ENCODE measurements around the gene ITIH2.
"Not testable (repeated sequence)": the region's sequence is repeated elsewhere in the genome, so short reads cannot be mapped to it uniquely, and the experiment has no call there.

ITIH2 gene, protein sequence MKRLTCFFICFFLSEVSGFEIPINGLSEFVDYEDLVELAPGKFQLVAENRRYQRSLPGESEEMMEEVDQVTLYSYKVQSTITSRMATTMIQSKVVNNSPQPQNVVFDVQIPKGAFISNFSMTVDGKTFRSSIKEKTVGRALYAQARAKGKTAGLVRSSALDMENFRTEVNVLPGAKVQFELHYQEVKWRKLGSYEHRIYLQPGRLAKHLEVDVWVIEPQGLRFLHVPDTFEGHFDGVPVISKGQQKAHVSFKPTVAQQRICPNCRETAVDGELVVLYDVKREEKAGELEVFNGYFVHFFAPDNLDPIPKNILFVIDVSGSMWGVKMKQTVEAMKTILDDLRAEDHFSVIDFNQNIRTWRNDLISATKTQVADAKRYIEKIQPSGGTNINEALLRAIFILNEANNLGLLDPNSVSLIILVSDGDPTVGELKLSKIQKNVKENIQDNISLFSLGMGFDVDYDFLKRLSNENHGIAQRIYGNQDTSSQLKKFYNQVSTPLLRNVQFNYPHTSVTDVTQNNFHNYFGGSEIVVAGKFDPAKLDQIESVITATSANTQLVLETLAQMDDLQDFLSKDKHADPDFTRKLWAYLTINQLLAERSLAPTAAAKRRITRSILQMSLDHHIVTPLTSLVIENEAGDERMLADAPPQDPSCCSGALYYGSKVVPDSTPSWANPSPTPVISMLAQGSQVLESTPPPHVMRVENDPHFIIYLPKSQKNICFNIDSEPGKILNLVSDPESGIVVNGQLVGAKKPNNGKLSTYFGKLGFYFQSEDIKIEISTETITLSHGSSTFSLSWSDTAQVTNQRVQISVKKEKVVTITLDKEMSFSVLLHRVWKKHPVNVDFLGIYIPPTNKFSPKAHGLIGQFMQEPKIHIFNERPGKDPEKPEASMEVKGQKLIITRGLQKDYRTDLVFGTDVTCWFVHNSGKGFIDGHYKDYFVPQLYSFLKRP

DNA sequence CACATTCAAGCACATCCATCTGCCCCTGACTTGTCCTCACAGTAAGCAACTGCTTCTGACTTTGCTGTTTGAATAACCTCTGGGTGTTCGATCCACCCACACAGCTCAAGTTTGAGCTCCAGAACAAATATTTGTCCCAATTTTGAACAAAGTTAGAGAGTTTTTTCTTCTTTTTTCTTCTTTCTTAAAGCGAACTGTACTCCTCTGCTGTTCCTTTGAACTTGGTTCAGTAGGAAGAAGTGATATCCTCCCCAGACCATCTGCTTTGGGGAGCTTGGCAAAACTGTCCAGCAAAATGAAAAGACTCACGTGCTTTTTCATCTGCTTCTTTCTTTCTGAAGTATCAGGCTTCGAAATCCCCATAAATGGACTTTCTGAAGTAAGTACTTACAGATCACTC lies at the start of gene ITIH2:
Gene ITIH2, plus strand, starts transcription at position 177 of the 400 bp plus-strand sequence. Its CDS starts 119 bp downstream, at position 296.
- Histone ChIP-seq H3K36me3 (replicated peaks; ENCODE audit: insufficient read depth, low read length) (no peaks in the 10 kb centered on the region), H3K4me2 (ENCODE audit: low read depth, low read length) (no peak within 1 kb of the TSS), H4K20me1 (ENCODE audit: insufficient read depth, low read length) (no peaks in the 10 kb centered on the region), H3K27me3 (replicated peaks; ENCODE audit: insufficient read depth, low read length) (no peaks in the 10 kb centered on the region), H3K4me3 (ENCODE audit: low read length) (no peak within 1 kb of the TSS), H3K79me2 (ENCODE audit: low read length) (no peaks in the 10 kb centered on the region), H2AFZ (ENCODE audit: low read length) (no peak within 1 kb of the TSS), H3K4me1 (ENCODE audit: low read length) (no peaks in the 10 kb centered on the region), H3K27ac (ENCODE audit: low read length) (no peak within 1 kb of the TSS), H3K9ac (ENCODE audit: low read length) (no peak within 1 kb of the TSS), H3F3A (ENCODE audit: insufficient read depth, low read length) (no peaks in the 10 kb centered on the region), H3K9me3 (replicated peaks; ENCODE audit: insufficient read depth, low read length) (no peaks in the 10 kb centered on the region), H3K9me2 (replicated peaks; ENCODE audit: insufficient read depth, low read length) (no peaks in the 10 kb centered on the region)
- no peak for DNase-seq
- no peak for TF ChIP-seq EZH2 (optimal IDR thresholded peaks at IDR 0.05; ENCODE audit: low read depth, low read length)
- TF ChIP-seq, protein P1, sequence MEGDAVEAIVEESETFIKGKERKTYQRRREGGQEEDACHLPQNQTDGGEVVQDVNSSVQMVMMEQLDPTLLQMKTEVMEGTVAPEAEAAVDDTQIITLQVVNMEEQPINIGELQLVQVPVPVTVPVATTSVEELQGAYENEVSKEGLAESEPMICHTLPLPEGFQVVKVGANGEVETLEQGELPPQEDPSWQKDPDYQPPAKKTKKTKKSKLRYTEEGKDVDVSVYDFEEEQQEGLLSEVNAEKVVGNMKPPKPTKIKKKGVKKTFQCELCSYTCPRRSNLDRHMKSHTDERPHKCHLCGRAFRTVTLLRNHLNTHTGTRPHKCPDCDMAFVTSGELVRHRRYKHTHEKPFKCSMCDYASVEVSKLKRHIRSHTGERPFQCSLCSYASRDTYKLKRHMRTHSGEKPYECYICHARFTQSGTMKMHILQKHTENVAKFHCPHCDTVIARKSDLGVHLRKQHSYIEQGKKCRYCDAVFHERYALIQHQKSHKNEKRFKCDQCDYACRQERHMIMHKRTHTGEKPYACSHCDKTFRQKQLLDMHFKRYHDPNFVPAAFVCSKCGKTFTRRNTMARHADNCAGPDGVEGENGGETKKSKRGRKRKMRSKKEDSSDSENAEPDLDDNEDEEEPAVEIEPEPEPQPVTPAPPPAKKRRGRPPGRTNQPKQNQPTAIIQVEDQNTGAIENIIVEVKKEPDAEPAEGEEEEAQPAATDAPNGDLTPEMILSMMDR (IDR thresholded peaks at IDR 0.05; ENCODE audit: low read length): no peak

DNA sequence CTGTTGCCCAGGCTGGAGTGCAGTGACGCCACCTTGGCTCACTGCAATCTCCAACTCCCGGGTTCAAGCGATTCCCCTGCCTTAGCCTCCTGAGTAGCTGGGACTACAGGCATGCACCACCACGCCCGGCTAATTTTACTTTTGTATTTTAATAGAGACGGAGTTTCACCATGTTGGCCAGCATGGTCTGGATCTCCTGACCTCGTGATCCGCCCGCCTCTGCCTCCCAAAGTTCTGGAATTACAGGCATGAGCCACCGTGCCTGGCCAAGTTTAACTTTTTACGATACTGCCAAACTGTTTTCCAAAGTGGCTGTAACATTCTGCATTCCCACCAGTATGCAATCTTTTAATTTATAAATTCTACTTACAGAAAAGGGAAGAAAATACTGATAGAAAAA lies 46.0 kb upstream of the ITIH2 start:
- H2AFZ ChIP-seq (ENCODE audit: low read length); H3K79me2 ChIP-seq (ENCODE audit: low read length); H3K9me3 ChIP-seq (replicated peaks; ENCODE audit: insufficient read depth, low read length); H3K27me3 ChIP-seq (replicated peaks; ENCODE audit: insufficient read depth, low read length); H4K20me1 ChIP-seq (ENCODE audit: insufficient read depth, low read length); H3K4me2 ChIP-seq (ENCODE audit: low read depth, low read length); H3F3A ChIP-seq (ENCODE audit: insufficient read depth, low read length); H3K9me2 ChIP-seq (replicated peaks; ENCODE audit: insufficient read depth, low read length); H3K4me3 ChIP-seq (ENCODE audit: low read length); H3K36me3 ChIP-seq (replicated peaks; ENCODE audit: insufficient read depth, low read length); DNase-seq; H3K9ac ChIP-seq (ENCODE audit: low read length); H3K4me1 ChIP-seq (ENCODE audit: low read length); H3K27ac ChIP-seq (ENCODE audit: low read length): not testable (repeated sequence)

DNA sequence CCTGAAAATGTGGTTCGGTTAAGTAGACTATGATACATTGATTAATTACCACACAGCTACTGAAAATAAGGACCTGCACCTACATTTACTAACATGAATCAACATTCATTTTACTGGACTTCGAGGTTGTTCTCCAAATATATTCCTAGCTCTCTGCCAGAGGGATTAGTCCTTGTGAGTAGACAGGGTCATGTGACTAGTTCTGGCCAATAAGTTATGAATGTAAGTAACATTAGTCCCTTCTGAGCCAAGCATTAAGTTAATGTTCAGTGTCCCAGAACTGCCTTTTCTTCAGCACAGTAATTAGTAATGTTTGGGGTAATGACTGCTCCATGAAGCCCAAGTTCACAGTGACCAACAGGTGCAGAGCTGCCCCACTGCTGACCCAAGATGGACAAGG lies 45.6 kb upstream of the ITIH2 start:
- no peaks in the 10 kb centered on the region for H4K20me1 ChIP-seq (ENCODE audit: insufficient read depth, low read length)
- H3K79me2 ChIP-seq (ENCODE audit: low read length): no peaks in the 10 kb centered on the region
- H3K27ac ChIP-seq (ENCODE audit: low read length): no peak overlapping the region
- H3K4me3 ChIP-seq (ENCODE audit: low read length): no peak overlapping the region
- DNase-seq: no peak
- no peak overlapping the region for H3K9ac ChIP-seq (ENCODE audit: low read length)
- no peaks in the 10 kb centered on the region for H3F3A ChIP-seq (ENCODE audit: insufficient read depth, low read length)
- H3K9me3 ChIP-seq (replicated peaks; ENCODE audit: insufficient read depth, low read length): no peaks in the 10 kb centered on the region
- H2AFZ ChIP-seq (ENCODE audit: low read length): no peak overlapping the region
- no peak overlapping the region for H3K4me2 ChIP-seq (ENCODE audit: low read depth, low read length)
- no peaks in the 10 kb centered on the region for H3K9me2 ChIP-seq (replicated peaks; ENCODE audit: insufficient read depth, low read length)
- H3K27me3 ChIP-seq (replicated peaks; ENCODE audit: insufficient read depth, low read length): no peaks in the 10 kb centered on the region
- no peaks in the 10 kb centered on the region for H3K36me3 ChIP-seq (replicated peaks; ENCODE audit: insufficient read depth, low read length)
- H3K4me1 ChIP-seq (ENCODE audit: low read length): no peaks in the 10 kb centered on the region
- TF ChIP-seq EZH2phosphoT487 (IDR thresholded peaks at IDR 0.05; ENCODE audit: low read length) (no peak), EZH2 (optimal IDR thresholded peaks at IDR 0.05; ENCODE audit: low read depth, low read length) (no peak)
- TF ChIP-seq, protein P1 (IDR thresholded peaks at IDR 0.05; ENCODE audit: low read length): no peak
